CD8-positive, alpha-beta memory T cell (primary cell): ENCODE results near the gene ATG2A. TPM values are rescaled to one million over a fixed set of nuclear protein-coding genes. Genes with fewer than 3 reads are reported as not detected.

Experiments
- CTCF ChIA-PET: fragments of 350-600 bp; sonication (Branson Sonifier 250); formaldehyde crosslinking; loops from one replicate; lab custom pipeline; 2021; ENCODE audit warnings: antibody characterized with exemption; lab: Charles Lee
- POLR2A ChIA-PET: fragments of 350-600 bp; sonication (Branson Sonifier 250); formaldehyde crosslinking; loops from one replicate; lab custom pipeline; 2021; ENCODE audit warnings: antibody characterized with exemption; lab: Charles Lee
- DNase-seq, 5 donors: peaks; one replicate each; pipeline versions ENCODE4 v3.0.0 to v3.0.0-alpha.2; 2020 to 2022; ENCODE audit warnings: mixed read lengths in 1 of 5
- H3K27ac ChIP-seq: one replicate; pipeline ENCODE4 v1.7.0; 2013; ENCODE audit warnings: low read depth, mild to moderate bottlenecking, low read length, moderate library complexity
- H3K27me3 ChIP-seq: 2 replicates; pipeline ENCODE4 v1.7.0; 2013; ENCODE audit warnings: low read length, mild to moderate bottlenecking; ENCODE audit not compliant: insufficient read depth, poor library complexity, severe bottlenecking
- H3K36me3 ChIP-seq: 2 replicates; pipeline ENCODE4 v1.7.0; 2013; ENCODE audit warnings: mild to moderate bottlenecking, low read length, moderate library complexity; ENCODE audit not compliant: insufficient read depth
- H3K4me1 ChIP-seq: 2 replicates; pipeline ENCODE4 v1.7.0; 2013; ENCODE audit warnings: mild to moderate bottlenecking, low read length, moderate library complexity; ENCODE audit not compliant: insufficient read depth
- H3K4me3 ChIP-seq: 2 replicates; pipeline ENCODE4 v1.7.0; 2013; ENCODE audit warnings: mild to moderate bottlenecking, low read length
- H3K9me3 ChIP-seq: 2 replicates; pipeline ENCODE4 v1.7.0; 2013; ENCODE audit warnings: mild to moderate bottlenecking, low read length
- H3K27ac Mint-ChIP-seq, 8 donors: one replicate each; pipeline ENCODE4 v1.8.0; 2020 to 2021; ENCODE audit warnings: mixed read lengths in 8 of 8, mild to moderate bottlenecking in 6 of 8, inconsistent platforms in 3 of 8, moderate library complexity in 3 of 8
- H3K27me3 Mint-ChIP-seq, 2 donors: one replicate each; pipeline ENCODE4 v1.8.0; 2020 to 2021; ENCODE audit warnings: mixed read lengths in 2 of 2, mild to moderate bottlenecking in 1 of 2, moderate library complexity in 1 of 2
- H3K36me3 Mint-ChIP-seq, 3 donors: one replicate each; pipeline ENCODE4 v1.8.0; 2020 to 2021; ENCODE audit warnings: mixed read lengths in 3 of 3, inconsistent platforms in 1 of 3, mild to moderate bottlenecking in 1 of 3
- H3K4me1 Mint-ChIP-seq, 3 donors: one replicate each; pipeline ENCODE4 v1.8.0; 2020 to 2021; ENCODE audit warnings: mixed read lengths in 3 of 3, inconsistent platforms in 1 of 3, mild to moderate bottlenecking in 1 of 3
- H3K4me3 Mint-ChIP-seq, 7 donors: one replicate each; pipeline ENCODE4 v1.8.0; 2020 to 2021; ENCODE audit warnings: mixed read lengths in 7 of 7, mild to moderate bottlenecking in 6 of 7, moderate library complexity in 4 of 7, inconsistent platforms in 2 of 7
- H3K9me3 Mint-ChIP-seq, 5 donors: one replicate each; pipeline ENCODE4 v1.8.0; 2020 to 2022; ENCODE audit warnings: mixed read lengths in 5 of 5, mild to moderate bottlenecking in 3 of 5, moderate library complexity in 2 of 5, inconsistent platforms in 1 of 5
- polyA plus RNA-seq: library from polyadenylated mRNA; unstranded; fragments of 300-500 nt; fragmentation: Illumina TruSeq; gene quantifications from one replicate; pipeline ENCODE4 v1.2.3, GENCODE V29; 2021
- total RNA-seq, 2 experiments: library from RNA; stranded (reverse); gene quantifications; one replicate each; pipeline ENCODE4 v1.2.3, GENCODE V29; 2021

Gene ATG2A
- total and polyA plus RNA-seq, 3 experiments from 2014 or later = 7.6 to 27.0 (median 25.7) TPM

DNA sequence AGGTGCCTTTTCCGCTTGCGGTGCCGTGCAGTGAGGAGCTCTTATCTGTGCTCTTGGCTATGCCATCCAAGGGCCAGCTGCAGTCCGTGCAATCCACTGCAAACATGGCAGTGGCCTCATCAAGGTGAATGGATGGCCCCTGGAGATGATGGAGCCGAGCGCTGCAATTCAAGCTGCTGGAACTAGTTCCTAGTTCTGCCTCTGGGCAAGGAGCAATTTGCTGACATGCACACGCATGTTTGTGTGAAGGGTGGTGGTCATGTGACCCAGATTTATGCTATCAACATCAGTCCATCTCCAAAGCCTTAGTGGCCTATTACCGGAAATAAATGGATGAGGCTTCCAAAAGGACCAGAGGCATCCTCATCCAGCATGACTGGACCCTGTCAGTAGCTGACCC, 35.5 kb downstream of the ATG2A start:
- peaks cover 0 to 10% of the 10 kb centered on the region in 2 donors for H3K27me3 Mint-ChIP-seq
- peaks cover 49 to 64% (median 50%) of the 10 kb centered on the region in 3 donors for H3K4me1 Mint-ChIP-seq
- ChIA-PET CTCF (interaction anchor here (7.3 to 29.6 kb wide), 2 partner anchors 13 to 27 kb away, joined by 44 to 1256 read pairs; partner anchors contain the start of gene CDC42BPG), POLR2A (interaction anchor here (0.5 to 14.7 kb wide), 4 partner anchors 23 to 68 kb away, joined by 3 to 569 read pairs (median 4); no protein-coding TSS in a partner anchor)
- no peaks in the 10 kb centered on the region for H3K9me3 Mint-ChIP-seq
- no peak for DNase-seq
- Histone ChIP-seq H3K4me1 (peaks cover 45% of the 10 kb centered on the region), H3K9me3 (no peaks in the 10 kb centered on the region), H3K4me3 (no peak overlapping the region), H3K27ac (no peak overlapping the region), H3K36me3 (peaks cover under 1% of the 10 kb centered on the region), H3K27me3 (no peaks in the 10 kb centered on the region)
- peaks cover 0 to 20% (median 3%) of the 10 kb centered on the region in 3 donors for H3K36me3 Mint-ChIP-seq
- H3K4me3 Mint-ChIP-seq = peak overlapping the region; percentile 5 to 100 (median 99)
- H3K27ac Mint-ChIP-seq = peak overlapping the region in 7 of 8 donors; percentile 79 to 99 (median 97)

DNA sequence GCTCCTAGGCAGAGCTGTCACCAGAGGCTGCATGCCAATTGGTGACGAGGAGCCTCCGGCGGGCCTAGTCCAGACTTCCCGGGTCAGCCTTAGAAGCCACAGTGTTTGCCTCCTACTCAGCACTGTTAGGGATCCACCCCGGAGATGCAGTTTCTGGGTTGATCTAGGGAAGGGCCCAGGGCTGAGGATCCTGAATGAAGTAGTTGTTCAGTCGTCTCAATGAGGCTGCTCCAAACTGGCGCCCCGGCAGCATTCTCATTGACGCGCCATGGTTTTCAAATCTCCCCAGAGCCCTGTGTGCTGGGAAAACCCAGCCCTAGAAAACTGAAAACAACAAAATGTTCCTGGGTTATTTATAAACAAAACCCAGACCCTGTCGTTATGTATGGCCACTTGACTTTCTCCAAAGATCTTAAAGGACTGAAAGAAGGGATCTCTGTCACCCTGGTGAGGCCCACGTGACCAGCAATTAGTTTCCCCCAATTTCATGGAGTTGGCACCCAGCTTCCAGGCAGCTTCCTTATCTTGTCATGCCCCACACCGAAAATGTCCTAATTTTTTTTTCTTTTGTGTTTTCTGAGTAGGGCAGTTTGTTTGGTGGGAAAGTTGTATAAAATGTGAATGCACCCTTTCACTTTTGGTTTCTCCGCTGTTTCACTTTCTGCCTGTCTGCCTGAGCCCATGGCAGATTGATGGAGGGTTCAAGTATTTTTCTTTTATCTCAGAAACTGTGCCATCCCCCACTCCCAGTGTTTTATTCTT, 36.6 kb downstream of the ATG2A start:
- ChIA-PET CTCF (interaction anchor here (7.3 to 29.6 kb wide), 2 partner anchors 14 to 26 kb away, joined by 44 to 1256 read pairs; partner anchors contain the start of gene CDC42BPG), POLR2A (interaction anchor here (0.6 to 14.7 kb wide), 7 partner anchors 7 to 241 kb away, joined by 3 to 569 read pairs (median 3); partner anchors contain the start of gene SF1)
- Histone ChIP-seq H3K4me3 (peak overlapping the region; percentile 77), H3K36me3 (peaks cover 7% of the 10 kb centered on the region), H3K9me3 (no peaks in the 10 kb centered on the region), H3K27ac (peak overlapping the region; percentile 53), H3K4me1 (peaks cover 49% of the 10 kb centered on the region), H3K27me3 (no peaks in the 10 kb centered on the region)
- no peaks in the 10 kb centered on the region for H3K9me3 Mint-ChIP-seq
- H3K36me3 Mint-ChIP-seq = peaks cover 3 to 31% (median 6%) of the 10 kb centered on the region in 3 donors
- H3K4me1 Mint-ChIP-seq = peaks cover 50 to 65% (median 53%) of the 10 kb centered on the region in 3 donors
- H3K4me3 Mint-ChIP-seq = peak overlapping the region; percentile 98 to 100 (median 99)
- peak in 1 of 5 donors; percentile 46 for DNase-seq
- H3K27me3 Mint-ChIP-seq = peaks cover 0 to 10% of the 10 kb centered on the region in 2 donors
- peak overlapping the region; percentile 91 to 99 (median 97) for H3K27ac Mint-ChIP-seq

- H3K9me3 ChIP-seq = no peaks in the 10 kb centered on the region
- no peak for DNase-seq
- Mint-ChIP-seq H3K27ac (peak overlapping the region; percentile 91 to 99 (median 97)), H3K9me3 (no peaks in the 10 kb centered on the region), H3K4me3 (peak overlapping the region; percentile 98 to 100 (median 99)), H3K36me3 (peaks cover 6 to 41% (median 6%) of the 10 kb centered on the region in 3 donors), H3K27me3 (peaks cover 0 to 10% of the 10 kb centered on the region in 2 donors), H3K4me1 (peaks cover 55 to 70% (median 60%) of the 10 kb centered on the region in 3 donors)
- peak overlapping the region; percentile 86 for H3K27ac ChIP-seq
- ChIA-PET POLR2A (interaction anchor here (0.6 to 14.7 kb wide), 9 partner anchors 9 to 242 kb away, joined by 3 to 569 read pairs (median 4); partner anchors contain the start of genes CDC42BPG, PPP2R5B and SF1), CTCF (interaction anchor here (0.7 to 29.6 kb wide), 4 partner anchors 8 to 135 kb away, joined by 3 to 1256 read pairs (median 34); partner anchors contain the start of genes CDC42BPG and RASGRP2)
- H3K4me1 ChIP-seq = peaks cover 54% of the 10 kb centered on the region
- H3K27me3 ChIP-seq = no peaks in the 10 kb centered on the region
- peaks cover 14% of the 10 kb centered on the region for H3K36me3 ChIP-seq
- peak overlapping the region; percentile 77 for H3K4me3 ChIP-seq
Observed at GRCh38 chr11:64879244-64879900, 37.6 kb downstream of the ATG2A start.

DNA sequence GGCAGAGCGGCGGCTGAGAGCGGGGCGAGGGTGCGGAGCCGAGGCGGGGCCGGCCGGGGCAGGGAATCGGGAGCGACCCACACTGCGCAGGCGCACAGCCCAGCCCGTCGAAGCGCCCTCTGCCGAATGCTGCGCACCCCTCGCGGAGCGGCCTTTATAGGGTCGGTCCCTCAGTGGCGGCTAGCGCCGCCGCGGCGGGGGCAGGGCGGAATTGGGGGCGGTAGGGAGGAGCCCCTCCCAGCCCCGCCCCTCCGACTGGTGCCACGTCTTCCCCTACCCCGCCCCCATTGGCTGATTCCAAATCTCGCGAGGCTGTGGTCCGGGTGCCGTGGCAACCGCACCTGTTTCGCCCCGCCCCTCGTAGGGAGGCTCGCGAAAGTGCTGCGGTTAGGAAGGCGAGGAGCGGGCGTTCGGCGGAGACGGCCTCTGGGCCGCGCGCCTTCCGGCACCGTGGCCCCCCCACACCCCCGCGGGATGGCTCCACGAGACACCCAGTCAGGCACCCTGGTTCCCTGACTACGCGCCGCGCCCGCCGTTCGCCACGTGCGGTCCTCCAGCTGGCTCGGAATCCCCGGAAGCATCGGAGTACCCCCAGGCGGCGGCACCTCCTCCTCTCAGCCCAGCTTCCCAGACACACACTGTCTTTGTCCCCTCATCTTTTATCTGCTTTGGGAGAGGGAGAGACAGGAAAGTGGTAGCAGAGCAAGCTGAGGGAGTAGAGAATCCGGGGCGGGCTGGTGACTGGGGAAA, 38.3 kb downstream of the ATG2A start, which contains the start of gene EHD1:
Gene EHD1, minus strand, starts transcription at position 128 of the 750 bp plus-strand sequence. CDS start 157 bp downstream, outside the sequence.
- Histone ChIP-seq H3K4me3 (peak within 1 kb of the TSS; percentile 99), H3K4me1 (peaks cover 58% of the 10 kb centered on the region), H3K27ac (peak within 1 kb of the TSS; percentile 86), H3K36me3 (peaks cover 16% of the 10 kb centered on the region), H3K9me3 (no peaks in the 10 kb centered on the region), H3K27me3 (no peaks in the 10 kb centered on the region)
- Mint-ChIP-seq H3K27me3 (peaks cover 0 to 10% of the 10 kb centered on the region in 2 donors), H3K4me3 (peak within 1 kb of the TSS; percentile 98 to 100 (median 99)), H3K36me3 (peaks cover 6 to 45% (median 8%) of the 10 kb centered on the region in 3 donors), H3K27ac (peak within 1 kb of the TSS; percentile 91 to 99 (median 98)), H3K9me3 (no peaks in the 10 kb centered on the region), H3K4me1 (peaks cover 59 to 67% (median 62%) of the 10 kb centered on the region in 3 donors)
- ChIA-PET CTCF (interaction anchor here (0.7 to 29.6 kb wide), 4 partner anchors 9 to 135 kb away, joined by 3 to 1256 read pairs (median 34); partner anchors contain the start of genes CDC42BPG and RASGRP2), POLR2A (interaction anchor here (0.6 to 14.7 kb wide), 14 partner anchors 8 to 784 kb away, joined by 3 to 569 read pairs (median 4); partner anchors contain the start of genes CDC42BPG, PPP2R5B, RELA and SF1)
- peak; percentile 99 to 100 (median 100) for DNase-seq

- no peaks in the 10 kb centered on the region for H3K9me3 ChIP-seq
- H3K27ac ChIP-seq = peak overlapping the region; percentile 76
- Mint-ChIP-seq H3K27ac (peak overlapping the region; percentile 91 to 99 (median 96)), H3K36me3 (peaks cover 6 to 50% (median 8%) of the 10 kb centered on the region in 3 donors), H3K4me3 (peak overlapping the region; percentile 98 to 100 (median 99)), H3K27me3 (peaks cover 0 to 10% of the 10 kb centered on the region in 2 donors), H3K4me1 (peaks cover 62 to 67% (median 63%) of the 10 kb centered on the region in 3 donors), H3K9me3 (no peaks in the 10 kb centered on the region)
- ChIA-PET CTCF (interaction anchor here (4.0 to 29.6 kb wide), 3 partner anchors 9 to 23 kb away, joined by 24 to 1256 read pairs (median 44); partner anchors contain the start of gene CDC42BPG), POLR2A (interaction anchor here (0.6 to 14.7 kb wide), 11 partner anchors 9 to 784 kb away, joined by 3 to 569 read pairs (median 5); partner anchors contain the start of genes CDC42BPG, RELA, SF1 and ZNHIT2)
- H3K4me3 ChIP-seq = peak overlapping the region; percentile 99
- H3K36me3 ChIP-seq = peaks cover 21% of the 10 kb centered on the region
- DNase-seq = no peak
- no peaks in the 10 kb centered on the region for H3K27me3 ChIP-seq
- peaks cover 63% of the 10 kb centered on the region for H3K4me1 ChIP-seq
Observed at GRCh38 chr11:64878223-64878493, 38.9 kb downstream of the ATG2A start.

DNA sequence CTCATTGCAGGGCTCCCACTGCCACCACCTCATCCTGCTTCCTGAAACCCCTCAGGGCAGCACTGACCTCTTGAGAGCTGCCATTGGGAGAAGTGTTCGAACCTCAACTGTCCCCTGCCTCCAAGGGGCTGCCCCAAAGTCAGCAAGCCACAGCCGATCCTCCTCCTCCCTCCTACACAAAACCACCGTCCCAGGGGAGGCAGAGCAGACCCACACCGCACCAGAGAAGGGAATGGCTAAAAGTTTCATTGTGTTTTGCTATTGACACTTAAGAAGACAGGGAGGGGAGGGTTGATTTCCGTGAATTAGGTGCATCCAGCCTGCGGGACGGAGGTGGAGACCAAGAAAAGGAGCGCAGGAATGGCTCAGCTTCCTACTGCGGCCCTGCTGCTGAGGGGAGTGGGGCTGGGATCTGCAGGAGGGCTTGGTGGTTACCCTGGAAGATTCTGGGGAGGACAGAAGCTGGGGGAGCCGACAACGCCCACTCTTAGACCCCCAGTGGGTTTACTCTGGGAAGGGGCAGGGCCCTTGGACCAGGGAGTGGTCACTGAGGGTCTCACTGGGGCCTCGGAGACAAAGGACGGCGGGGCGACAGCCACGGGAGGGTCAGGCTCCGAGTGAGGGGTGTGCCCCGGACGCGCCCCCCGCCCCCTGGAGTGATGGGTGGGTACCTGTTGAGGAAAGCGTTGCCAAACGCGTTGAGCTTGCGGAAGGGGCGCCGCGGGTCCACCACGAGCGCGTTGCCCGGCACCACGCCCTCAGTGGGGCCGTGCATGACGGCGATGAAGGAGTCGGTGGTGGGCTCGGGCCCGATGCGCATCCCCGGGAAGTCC, 39.4 kb downstream of the ATG2A start:
- H3K27me3 ChIP-seq = no peaks in the 10 kb centered on the region
- peak overlapping the region; percentile 99 for H3K4me3 ChIP-seq
- H3K4me1 ChIP-seq = peaks cover 69% of the 10 kb centered on the region
- no peaks in the 10 kb centered on the region for H3K9me3 Mint-ChIP-seq
- H3K27ac ChIP-seq = peak overlapping the region; percentile 76
- peaks cover 27% of the 10 kb centered on the region for H3K36me3 ChIP-seq
- H3K27me3 Mint-ChIP-seq = peaks cover 0 to 10% of the 10 kb centered on the region in 2 donors
- H3K36me3 Mint-ChIP-seq = peaks cover 10 to 55% (median 13%) of the 10 kb centered on the region in 3 donors
- peak in 1 of 5 donors; percentile 29 for DNase-seq
- H3K4me1 Mint-ChIP-seq = peaks cover 67 to 70% (median 68%) of the 10 kb centered on the region in 3 donors
- H3K9me3 ChIP-seq = no peaks in the 10 kb centered on the region
- H3K27ac Mint-ChIP-seq = peak overlapping the region; percentile 91 to 99 (median 96)
- ChIA-PET CTCF (interaction anchor here (0.7 to 29.6 kb wide), 4 partner anchors 10 to 240 kb away, joined by 3 to 1256 read pairs (median 34); partner anchors contain the start of genes CDC42BPG and ZNHIT2), POLR2A (interaction anchor here (0.6 to 14.7 kb wide), 12 partner anchors 9 to 785 kb away, joined by 3 to 569 read pairs (median 4); partner anchors contain the start of genes ARL2, CDC42BPG, RELA and SF1)
- H3K4me3 Mint-ChIP-seq = peak overlapping the region; percentile 98 to 100 (median 99)
